ENCODE measurements around the gene ADH4.
"Not testable (repeated sequence)": the region's sequence is repeated elsewhere in the genome, so short reads cannot be mapped to it uniquely, and the experiment has no call there.

ADH4 gene

GRCh38 chr4:99144070-99144469, at the start of gene ADH4:
ADH4 (minus strand) TSS chr4:99144297; CDS start chr4:99144222, 75 bp downstream.
- DNase-seq: no peak

GRCh38 chr4:99190336-99190735, 46.2 kb upstream of the ADH4 start:
- DNase-seq: no peak

GRCh38 chr4:99189900-99190299, 45.8 kb upstream of the ADH4 start:
- DNase-seq: not testable (repeated sequence)

GRCh38 chr4:99186029-99186428, 41.9 kb upstream of the ADH4 start:
- no peak for DNase-seq

- DNase-seq: no peak
Measured at GRCh38 chr4:99185581-99185980, 41.5 kb upstream of the ADH4 start.

GRCh38 chr4:99180382-99181070, 36.4 kb upstream of the ADH4 start:
- DNase-seq: no peak

- no peak for DNase-seq
Measured at GRCh38 chr4:99179626-99180025, 35.5 kb upstream of the ADH4 start.

GRCh38 chr4:99179178-99179577, 35.1 kb upstream of the ADH4 start:
- no peak for DNase-seq

GRCh38 chr4:99166544-99166943, 22.4 kb upstream of the ADH4 start:
- DNase-seq: no peak

- no peak for DNase-seq
Measured at GRCh38 chr4:99165978-99166377, 21.9 kb upstream of the ADH4 start.

- DNase-seq: no peak
Measured at GRCh38 chr4:99161373-99162099, 17.4 kb upstream of the ADH4 start.

GRCh38 chr4:99159699-99160098, 15.6 kb upstream of the ADH4 start:
- DNase-seq: no peak

- no peak for DNase-seq
Measured at GRCh38 chr4:99157478-99157935, 13.4 kb upstream of the ADH4 start.

- DNase-seq: no peak
Measured at GRCh38 chr4:99156992-99157391, 12.9 kb upstream of the ADH4 start.

GRCh38 chr4:99154658-99155342, 10.7 kb upstream of the ADH4 start:
- no peak for DNase-seq

- DNase-seq: no peak
Measured at GRCh38 chr4:99151995-99152394, 7.9 kb upstream of the ADH4 start.

GRCh38 chr4:99151452-99151851, 7.4 kb upstream of the ADH4 start:
- DNase-seq: no peak

- no peak for DNase-seq
Measured at GRCh38 chr4:99149426-99150019, 5.4 kb upstream of the ADH4 start.

GRCh38 chr4:99148550-99148949, 4.5 kb upstream of the ADH4 start:
- DNase-seq: no peak

- no peak for DNase-seq
Measured at GRCh38 chr4:99144587-99144986, 490 bp upstream of the ADH4 start.

GRCh38 chr4:99136329-99136728, 7.8 kb downstream of the ADH4 start:
- no peak for DNase-seq

- no peak for DNase-seq
Measured at GRCh38 chr4:99135541-99136162, 8.4 kb downstream of the ADH4 start.

- no peak for DNase-seq
Measured at GRCh38 chr4:99134586-99134985, 9.5 kb downstream of the ADH4 start.
